Measurements from ENCODE around the gene DOK6. TPM values are rescaled to one million over a fixed set of nuclear protein-coding genes. Genes with fewer than 3 reads are reported as not detected.

Gene DOK6
- total and polyA plus RNA-seq, 2 donors (not counting 3 experiments of a cell fraction or from before 2014, with no cell fraction given): under 0.01 TPM; not detected in 1

- no peak overlapping the region for H3K4me2 ChIP-seq (ENCODE audit: insufficient read depth, low read length)
- no peak overlapping the region for H2AFZ ChIP-seq (ENCODE audit: low read depth, low read length)
- H3K4me1 ChIP-seq (ENCODE audit: control insufficient read depth, extremely low read depth, insufficient read depth, low read length): no peaks in the 10 kb centered on the region
- intact Hi-C loops (cut with micrococcal nuclease): no loop called here
- DNase-seq (ENCODE audit: low read depth, low spot score) (no peak), FAIRE-seq (no peak)
- no peaks in the 10 kb centered on the region for H3K27me3 ChIP-seq (ENCODE audit: control insufficient read depth in 2 of 2, insufficient read depth in 2 of 2, low read length in 2 of 2)
- H3K79me2 ChIP-seq (ENCODE audit: control insufficient read depth, insufficient read depth, low read length): no peaks in the 10 kb centered on the region
- no TSS peak for BruUV-seq (replicated peaks)
- H4K20me1 ChIP-seq (replicated peaks; ENCODE audit: control insufficient read depth, extremely low read depth, insufficient read depth, low read length): no peaks in the 10 kb centered on the region
- TF ChIP-seq FOS (IDR thresholded peaks at IDR 0.05; ENCODE audit: borderline replicate concordance, insufficient read depth, low read length): no peak
- TF ChIP-seq MYC (IDR thresholded peaks at IDR 0.05; ENCODE audit: low read depth, low read length): no peak
- TF ChIP-seq EZH2 (IDR thresholded peaks at IDR 0.05; ENCODE audit: borderline replicate concordance, low read depth, low read length, severe bottlenecking): no peak
- TF ChIP-seq CTCF (IDR thresholded peaks at IDR 0.05; ENCODE audit: extremely low read depth in 1 of 2, insufficient read depth in 1 of 2, low read depth in 1 of 2, low read length in 2 of 2): no peak
- no peak for TF ChIP-seq POLR2A (IDR thresholded peaks at IDR 0.05; ENCODE audit: low read depth, low read length)
- no peak for TF ChIP-seq MAX (IDR thresholded peaks at IDR 0.05; ENCODE audit: insufficient read depth, insufficient read length)
- no peak for TF ChIP-seq JUN (IDR thresholded peaks at IDR 0.05; ENCODE audit: borderline replicate concordance, insufficient read depth, insufficient read length, low read depth)
- no peak for TF ChIP-seq POLR2AphosphoS5 (IDR thresholded peaks at IDR 0.05; ENCODE audit: insufficient read depth, low read depth, low read length)
- TF ChIP-seq GATA2 (IDR thresholded peaks at IDR 0.05; ENCODE audit: insufficient read depth, insufficient read length, low read depth, low read length): no peak
- no peak overlapping the region for H3K27ac ChIP-seq (ENCODE audit: insufficient read depth, low read depth, low read length)
- dilution Hi-C loops (cut with MboI; ENCODE audit: extremely low pct_ligation_motif_present, low sequenced_read_pairs): no loop called here
- no peak overlapping the region for H3K4me3 ChIP-seq (replicated peaks in 1 of 3; ENCODE audit: insufficient read depth in 1 of 3, low read depth in 1 of 3, low read length in 3 of 3)
- no peaks in the 10 kb centered on the region for H3K9me1 ChIP-seq (replicated peaks; ENCODE audit: control insufficient read depth, extremely low read depth, insufficient read depth, low read length)
- CTCF ChIA-PET: no interaction called here
- H3K9ac ChIP-seq (replicated peaks; ENCODE audit: extremely low read depth, insufficient read depth, low read length): no peak overlapping the region
- no peaks in the 10 kb centered on the region for H3K9me3 ChIP-seq (replicated peaks; ENCODE audit: control insufficient read depth, insufficient read depth, low read length)
- POLR2A ChIA-PET: no interaction called here
- H3K36me3 ChIP-seq (ENCODE audit: control insufficient read depth in 2 of 2, extremely low read depth in 1 of 2, insufficient read depth in 2 of 2, low read length in 2 of 2): no peaks in the 10 kb centered on the region
Observed at GRCh38 chr18:69697069-69697468, 296.4 kb downstream of the DOK6 start.

Measured in endothelial cell of umbilical vein (primary cell).